Heart right ventricle (tissue), 16 donors: ENCODE results near the gene NELL1. TPM values are rescaled to one million over a fixed set of nuclear protein-coding genes. Genes with fewer than 3 reads are reported as not detected.

Experiments used
- ATAC-seq, 8 donors: fragments of 200-7000 bp; cut with Tn5 transposase; one replicate each; pipeline ENCODE4 v1.9.1; 2020; ENCODE audit warnings: mild to moderate bottlenecking in 8 of 8, moderate library complexity in 8 of 8, moderate number of reproducible peaks in 1 of 8
- DNase-seq, 2 donors: peaks; one replicate each; pipeline ENCODE4 v3.0.0-alpha.2; 2020
- H3K27ac ChIP-seq, 10 donors: fragments of 200-600 bp; sonication (generic) in 2 of 10; one replicate each; pipeline versions ENCODE4 v1.5.0 to v1.8.0; 2020 to 2022; ENCODE audit warnings: mild to moderate bottlenecking in 3 of 10
- H3K27me3 ChIP-seq, 7 donors: fragments of 200-600 bp; one replicate each; pipeline ENCODE4 v1.8.0; 2021 to 2022; ENCODE audit warnings: mild to moderate bottlenecking in 2 of 7
- H3K36me3 ChIP-seq, 9 donors: fragments of 200-600 bp; sonication (generic) in 1 of 9; one replicate each; pipeline versions ENCODE4 v1.5.0 to v1.8.0; 2020 to 2022; ENCODE audit warnings: mild to moderate bottlenecking in 2 of 9
- H3K4me1 ChIP-seq, 9 donors: fragments of 200-600 bp; sonication (generic) in 1 of 9; one replicate each; pipeline versions ENCODE4 v1.5.0 to v1.8.0; 2020 to 2022; ENCODE audit warnings: mild to moderate bottlenecking in 4 of 9
- H3K4me3 ChIP-seq, 10 donors: fragments of 200-600 bp; sonication (generic) in 2 of 10; one replicate each; pipeline versions ENCODE4 v1.5.0 to v1.8.0; 2020 to 2022; ENCODE audit warnings: mild to moderate bottlenecking in 7 of 10, moderate library complexity in 2 of 10
- H3K9me3 ChIP-seq, 11 donors: fragments of 200-600 bp in 10 of 11; sonication (generic) in 2 of 11; one replicate each; pipeline versions ENCODE4 v1.5.0 to v1.8.0; 2013 to 2022; ENCODE audit warnings: mild to moderate bottlenecking in 2 of 11, control low read depth in 1 of 11, moderate library complexity in 1 of 11
- CTCF ChIP-seq, 9 donors: fragments of 200-600 bp; sonication (generic) in 2 of 9; IDR thresholded peaks; one replicate each; pipeline versions ENCODE4 v1.5.0 to v1.8.0; 2021 to 2022; ENCODE audit warnings: antibody characterized with exemption in 9 of 9, mild to moderate bottlenecking in 5 of 9, moderate library complexity in 1 of 9
- WGBS, 2 donors: extraction: QIAGEN DNeasy Blood & Tissue Kit; methylation state at CpG; one replicate each; pipeline ENCODE4 v1.1.7; 2013; ENCODE audit warnings: inconsistent platforms in 1 of 2; 5-methylcytosine and 5-hydroxymethylcytosine counted together
- intact Hi-C, 10 donors: fragments of 100-400 bp; cut with DNase I; formaldehyde crosslinking; loops; one replicate each; pipeline versions ENCODE4 v1.11.1 to v1.14.2; 2022
- polyA plus RNA-seq, 2 donors: library from polyadenylated mRNA; stranded (reverse); fragments of 200-250 nt; gene quantifications; one replicate each; pipeline ENCODE4 v1.2.3, GENCODE V29; 2013
- total RNA-seq, 10 donors: library from RNA; stranded (reverse); fragmentation: NEBNext Ultra II Directional in 3 of 10; extraction: Animal tissue kit (Norgen Biotek cat#: 25700) in 3 of 10; gene quantifications; one replicate each; pipeline versions ENCODE4 v1.2.1 to v1.2.4, GENCODE V29; 2021 to 2023
- donor health status: Arrhythmogenic right ventricular cardiomyopathy.
- donor health status: ischemic (EF 13 %, LVEDD 7.1; RV severe dilation, severe dysfunction).
- donor health status: healthy with polysubstance abuse.
- donor health status: DM: no; HTN: yes; CAD: no.
- donor health status: DM: no; HTN: no; CAD: no.
- donor health status: ischemic (EF 25% LVEDD 6.9; RV normal size, moderate dysfunction).
- donor health status: ischemic (EF 25% LVEDD 5.7; RV mildly dilated, moderate dysfunction).
- donor health status: healthy.
- donor health status: DM: yes; HTN: yes; CAD: no.
- donor health status: Ischemic cardiomyopathy.
- donor health status: ischemic (EF 35%, LVEDD 5.7; RV mildly dilated, moderate dysfunction).
- donor health status: nonischemic (EF 11% LVEDD 7.7; RV severe dilation, severe dysfunction).
- donor health status: DM: yes; HTN: yes; CAD: no.
- donor health status: PGD.
- donor health status: ischemic (EF 29% LVEDD 5.4; RV normal size, mild dysfunction).
- donor health status: nonischemic (EF 23%, LVEDD 6.1; RV moderate dilation, normal function).

The NELL1 gene
- total and polyA plus RNA-seq, 12 donors, result not detected

GRCh38 chr11:21492931-21493330, 823.5 kb downstream of the NELL1 start:
- H3K4me3 ChIP-seq, result no peak overlapping the region
- no peak for TF ChIP-seq CTCF (IDR thresholded peaks at IDR 0.05)

GRCh38 chr11:21494946-21495345, 825.6 kb downstream of the NELL1 start:
- TF ChIP-seq CTCF (IDR thresholded peaks at IDR 0.05), result no peak
- Histone ChIP-seq H3K9me3 (peaks cover 0 to 34% (median 6%) of the 10 kb centered on the region in 11 donors), H3K27ac (no peak overlapping the region), H3K4me1 (no peaks in the 10 kb centered on the region), H3K27me3 (no peaks in the 10 kb centered on the region), H3K36me3 (no peaks in the 10 kb centered on the region), H3K4me3 (no peak overlapping the region)
- DNase-seq, result no peak
- ATAC-seq, result no peak
- WGBS, 2 donors, result 83 to 89% methylated on average over 4 of the region's 4 CpGs
- intact Hi-C loops, result no loop called here

More at GRCh38 chr11:21492931-21493330, 823.5 kb downstream of the NELL1 start:
- no peaks in the 10 kb centered on the region for H3K27me3 ChIP-seq
- intact Hi-C loops, result no loop called here
- no peaks in the 10 kb centered on the region for H3K4me1 ChIP-seq
- peaks cover 0 to 41% (median 6%) of the 10 kb centered on the region in 11 donors for H3K9me3 ChIP-seq
- ATAC-seq (no peak), DNase-seq (no peak)
- no peaks in the 10 kb centered on the region for H3K36me3 ChIP-seq
- WGBS, 2 donors, result 78 to 82% methylated on average over 1 of the region's 1 CpG
- no peak overlapping the region for H3K27ac ChIP-seq

GRCh38 chr11:21495879-21496278, 826.5 kb downstream of the NELL1 start:
- WGBS, 2 donors, result 87 to 91% methylated on average over 1 of the region's 1 CpG
- intact Hi-C loops, result no loop called here

GRCh38 chr11:21501245-21501644, 831.9 kb downstream of the NELL1 start:
- DNase-seq, result no peak
- H3K27ac ChIP-seq, result no peak overlapping the region
- no peak overlapping the region for H3K4me3 ChIP-seq
- H3K27me3 ChIP-seq, result peaks cover 0 to 7% (median 0%) of the 10 kb centered on the region in 7 donors
- no peak for ATAC-seq
- no peaks in the 10 kb centered on the region for H3K36me3 ChIP-seq
- H3K4me1 ChIP-seq, result no peaks in the 10 kb centered on the region
- no peak for TF ChIP-seq CTCF (IDR thresholded peaks at IDR 0.05)
- WGBS, 2 donors, result 62 to 76% methylated on average over 1 of the region's 1 CpG
- H3K9me3 ChIP-seq, result no peaks in the 10 kb centered on the region
- intact Hi-C loops, result no loop called here

More at GRCh38 chr11:21495879-21496278, 826.5 kb downstream of the NELL1 start:
- no peak for ATAC-seq
- peaks cover 0 to 25% (median 2%) of the 10 kb centered on the region in 11 donors for H3K9me3 ChIP-seq
- TF ChIP-seq CTCF (IDR thresholded peaks at IDR 0.05), result no peak
- H3K4me3 ChIP-seq, result no peak overlapping the region
- no peaks in the 10 kb centered on the region for H3K36me3 ChIP-seq
- H3K4me1 ChIP-seq, result no peaks in the 10 kb centered on the region
- DNase-seq, result no peak
- no peaks in the 10 kb centered on the region for H3K27me3 ChIP-seq
- H3K27ac ChIP-seq, result no peak overlapping the region
